ENCODE data around the gene C2orf69.

The C2orf69 gene

GRCh38 chr2:199972088-199972626, 61.1 kb downstream of the C2orf69 start:
- no peak for DNase-seq

DNA sequence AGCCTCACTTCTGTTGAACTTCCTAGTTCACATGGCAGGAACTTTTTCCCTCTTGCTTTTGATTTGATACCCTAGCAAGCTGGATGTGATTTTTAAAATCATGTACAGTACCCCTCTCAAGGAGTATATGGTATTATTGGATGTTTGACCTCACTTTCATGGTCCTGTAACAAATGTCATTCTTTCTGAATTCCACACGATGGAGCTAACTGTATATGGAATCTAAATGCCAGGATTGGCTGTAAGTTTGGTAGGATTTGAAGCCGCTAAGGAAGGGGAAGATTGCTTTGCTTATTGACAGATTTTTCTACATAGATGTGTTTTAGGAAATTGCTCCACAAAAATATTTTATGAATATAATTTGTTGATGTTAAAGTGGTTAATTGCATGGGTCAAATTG, 62.6 kb downstream of the C2orf69 start:
- DNase-seq, result no peak

- DNase-seq, result no peak
Observed at GRCh38 chr2:199975273-199975895, 64.3 kb downstream of the C2orf69 start.

All from activated CD4-positive, alpha-beta T cell treated with anti-CD3 and anti-CD28 coated beads, Interleukin-2, amount 50 U/mL, for 16 hours (primary cell).